ENCODE results near the gene CLCN7. TPM values are rescaled to one million over a fixed set of nuclear protein-coding genes. Genes with fewer than 3 reads are reported as not detected.

Gene CLCN7
- polyA plus RNA-seq, 3 donors = 37.4 to 249 (median 56.5) TPM

DNA sequence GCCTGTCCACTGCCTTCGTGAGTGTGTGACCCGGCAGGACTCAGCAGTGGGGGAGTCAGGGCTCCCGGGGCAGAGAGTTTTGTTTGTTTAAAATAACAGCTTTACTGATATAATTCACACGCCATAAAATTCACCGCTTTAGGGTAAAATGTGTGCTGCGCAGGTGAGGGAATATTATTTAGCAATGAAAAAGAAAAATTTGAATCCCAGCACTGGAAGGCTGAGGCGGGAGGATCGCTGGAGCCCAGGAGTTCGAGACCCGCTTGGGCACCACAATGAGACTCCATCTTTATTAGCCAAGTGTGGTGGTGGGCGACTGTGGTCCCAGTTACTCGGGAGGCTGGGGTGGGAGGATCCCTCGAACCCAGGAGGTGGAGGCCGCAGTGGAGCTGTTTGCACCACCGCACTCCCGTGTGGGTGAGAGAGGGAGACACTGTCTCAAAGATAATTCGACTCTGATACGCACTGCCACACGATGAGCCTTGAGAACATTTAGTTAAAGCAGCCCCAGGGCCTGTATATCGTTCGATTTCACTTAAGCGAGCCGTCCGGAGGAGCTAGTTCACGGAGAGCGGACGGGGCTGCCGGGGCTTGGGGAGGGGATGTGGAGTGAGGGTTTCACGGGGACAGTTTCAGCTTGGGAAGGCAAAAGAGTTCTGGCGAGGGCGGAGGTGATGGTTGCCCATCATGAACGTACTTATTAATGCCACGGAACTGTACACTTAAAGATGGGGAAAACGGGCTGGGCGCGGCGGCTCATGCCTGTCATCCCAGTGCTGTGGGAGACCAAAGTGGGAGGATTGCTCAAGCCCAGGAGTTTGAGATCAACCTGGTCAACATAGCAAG, 28.5 kb upstream of the CLCN7 start:
- peaks cover 65 to 81% of the 10 kb centered on the region in 2 donors for H3K36me3 ChIP-seq (replicated peaks in 1 of 2; ENCODE audit: control insufficient read depth in 1 of 2, insufficient read depth in 2 of 2, low read length in 2 of 2)
- no peaks in the 10 kb centered on the region for H3K79me2 ChIP-seq (ENCODE audit: insufficient read depth, low read length)
- H3K9me3 Mint-ChIP-seq = peaks cover 0 to 4% (median 0%) of the 10 kb centered on the region in 7 donors
- intact Hi-C loops (cut with micrococcal nuclease) = loop anchor here in 1 of 2 donors (10.0 kb wide), 1 partner anchor 49 kb away; no protein-coding TSS in a partner anchor
- H3K27ac ChIP-seq (ENCODE audit: low read depth in 1 of 2, low read length in 2 of 2) = no peak overlapping the region
- no peaks in the 10 kb centered on the region for H3K4me1 Mint-ChIP-seq
- H3K4me3 Mint-ChIP-seq = no peak overlapping the region
- no peaks in the 10 kb centered on the region for H3K9me3 ChIP-seq (replicated peaks in 1 of 2; ENCODE audit: control insufficient read depth in 1 of 2, insufficient read depth in 1 of 2, low read length in 2 of 2)
- whole genome bisulfite sequencing (ENCODE audit: insufficient coverage) = 96% methylated on average over 33 of the region's 37 CpGs
- no peak overlapping the region for H3K4me2 ChIP-seq (replicated peaks; ENCODE audit: extremely low read depth, low read length, poor library complexity, severe bottlenecking)
- no peak for DNase-seq
- no peaks in the 10 kb centered on the region for H3K4me1 ChIP-seq (ENCODE audit: control insufficient read depth in 1 of 2, insufficient read depth in 2 of 2, low read length in 2 of 2)
- H3K27me3 ChIP-seq (ENCODE audit: control insufficient read depth in 2 of 2, insufficient read depth in 2 of 2, low read length in 2 of 2) = no peaks in the 10 kb centered on the region
- no peak overlapping the region for H3K27ac Mint-ChIP-seq
- H3K27me3 Mint-ChIP-seq (ENCODE audit: low read depth in 3 of 3) = no peaks in the 10 kb centered on the region
- peaks cover 41 to 68% of the 10 kb centered on the region in 2 donors for H3K36me3 Mint-ChIP-seq
- no peak overlapping the region for H3K4me3 ChIP-seq (replicated peaks in 1 of 3; ENCODE audit: low read depth in 2 of 3, low read length in 3 of 3)
- no peak overlapping the region for H2AFZ ChIP-seq (ENCODE audit: insufficient read depth, low read depth, low read length, poor library complexity, severe bottlenecking)
- H4K20me1 ChIP-seq (ENCODE audit: insufficient read depth, low read length) = no peaks in the 10 kb centered on the region
- H3K9ac ChIP-seq (ENCODE audit: insufficient read depth, low read length, poor library complexity, severe bottlenecking) = no peak overlapping the region
- TF ChIP-seq, protein P1, sequence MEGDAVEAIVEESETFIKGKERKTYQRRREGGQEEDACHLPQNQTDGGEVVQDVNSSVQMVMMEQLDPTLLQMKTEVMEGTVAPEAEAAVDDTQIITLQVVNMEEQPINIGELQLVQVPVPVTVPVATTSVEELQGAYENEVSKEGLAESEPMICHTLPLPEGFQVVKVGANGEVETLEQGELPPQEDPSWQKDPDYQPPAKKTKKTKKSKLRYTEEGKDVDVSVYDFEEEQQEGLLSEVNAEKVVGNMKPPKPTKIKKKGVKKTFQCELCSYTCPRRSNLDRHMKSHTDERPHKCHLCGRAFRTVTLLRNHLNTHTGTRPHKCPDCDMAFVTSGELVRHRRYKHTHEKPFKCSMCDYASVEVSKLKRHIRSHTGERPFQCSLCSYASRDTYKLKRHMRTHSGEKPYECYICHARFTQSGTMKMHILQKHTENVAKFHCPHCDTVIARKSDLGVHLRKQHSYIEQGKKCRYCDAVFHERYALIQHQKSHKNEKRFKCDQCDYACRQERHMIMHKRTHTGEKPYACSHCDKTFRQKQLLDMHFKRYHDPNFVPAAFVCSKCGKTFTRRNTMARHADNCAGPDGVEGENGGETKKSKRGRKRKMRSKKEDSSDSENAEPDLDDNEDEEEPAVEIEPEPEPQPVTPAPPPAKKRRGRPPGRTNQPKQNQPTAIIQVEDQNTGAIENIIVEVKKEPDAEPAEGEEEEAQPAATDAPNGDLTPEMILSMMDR (IDR thresholded peaks at IDR 0.05) = no peak

DNA sequence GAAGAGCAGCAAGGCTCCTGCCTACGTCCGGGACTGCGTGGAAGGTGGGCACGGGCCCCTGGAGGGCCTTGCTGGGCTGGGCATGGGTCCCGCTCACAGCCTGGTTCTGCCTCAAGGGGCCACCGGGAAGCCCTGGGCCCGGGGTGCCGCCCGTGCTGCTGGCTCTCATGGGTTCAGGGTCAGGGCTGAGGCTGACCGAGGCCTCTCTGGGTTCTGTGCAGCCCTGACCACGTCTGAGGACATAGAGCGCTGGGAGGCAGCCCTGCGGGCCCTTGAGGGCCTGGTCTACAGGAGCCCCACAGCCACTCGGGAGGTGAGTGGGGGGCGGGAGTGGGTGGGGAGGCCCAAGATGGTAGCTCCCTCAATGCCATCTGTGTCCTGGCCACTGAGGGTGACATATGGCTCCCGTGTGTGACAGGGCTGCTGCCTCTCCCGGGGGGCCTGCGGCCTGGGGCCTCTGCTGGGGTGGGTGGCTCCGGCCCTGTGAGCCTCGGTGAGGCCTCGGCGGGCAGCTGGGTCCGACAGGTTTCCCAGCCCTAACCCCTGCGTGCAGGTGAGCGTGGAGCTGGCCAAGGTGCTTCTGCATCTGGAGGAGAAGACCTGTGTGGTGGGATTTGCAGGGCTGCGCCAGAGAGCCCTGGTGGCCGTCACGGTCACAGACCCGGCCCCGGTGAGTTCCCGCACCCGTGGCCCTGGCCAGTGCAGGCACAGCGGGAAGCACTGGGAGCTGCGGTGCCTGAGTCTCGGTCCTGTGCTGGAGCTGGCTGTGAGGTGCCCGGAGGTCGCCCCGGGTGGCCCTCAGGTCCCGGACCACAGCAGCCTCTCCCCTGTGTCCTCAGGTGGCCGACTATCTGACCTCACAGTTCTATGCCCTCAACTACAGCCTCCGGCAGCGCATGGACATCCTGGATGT, 27.5 kb upstream of the CLCN7 start:
- H3K27me3 ChIP-seq (ENCODE audit: control insufficient read depth in 2 of 2, insufficient read depth in 2 of 2, low read length in 2 of 2) = no peaks in the 10 kb centered on the region
- no peaks in the 10 kb centered on the region for H3K79me2 ChIP-seq (ENCODE audit: insufficient read depth, low read length)
- Mint-ChIP-seq H3K27ac (peak overlapping the region in 1 of 7 donors; percentile 18), H3K4me1 (no peaks in the 10 kb centered on the region), H3K36me3 (peaks cover 43 to 71% of the 10 kb centered on the region in 2 donors), H3K9me3 (peaks cover 0 to 4% (median 0%) of the 10 kb centered on the region in 7 donors), H3K4me3 (no peak overlapping the region), H3K27me3 (ENCODE audit: low read depth in 3 of 3) (no peaks in the 10 kb centered on the region)
- intact Hi-C loops (cut with micrococcal nuclease) = loop anchor here in 1 of 2 donors (10.0 kb wide), 1 partner anchor 48 kb away; no protein-coding TSS in a partner anchor
- H2AFZ ChIP-seq (ENCODE audit: insufficient read depth, low read depth, low read length, poor library complexity, severe bottlenecking) = no peak overlapping the region
- 96% methylated on average over 40 of the region's 42 CpGs for WGBS (ENCODE audit: insufficient coverage)
- no peak overlapping the region for H3K4me2 ChIP-seq (replicated peaks; ENCODE audit: extremely low read depth, low read length, poor library complexity, severe bottlenecking)
- no peak for DNase-seq
- H4K20me1 ChIP-seq (ENCODE audit: insufficient read depth, low read length) = no peaks in the 10 kb centered on the region
- no peaks in the 10 kb centered on the region for H3K9me3 ChIP-seq (replicated peaks in 1 of 2; ENCODE audit: control insufficient read depth in 1 of 2, insufficient read depth in 1 of 2, low read length in 2 of 2)
- TF ChIP-seq, protein P1 (IDR thresholded peaks at IDR 0.05) = no peak
- H3K9ac ChIP-seq (ENCODE audit: insufficient read depth, low read length, poor library complexity, severe bottlenecking) = no peak overlapping the region
- H3K4me3 ChIP-seq (replicated peaks in 1 of 3; ENCODE audit: low read depth in 2 of 3, low read length in 3 of 3) = no peak overlapping the region
- H3K4me1 ChIP-seq (ENCODE audit: control insufficient read depth in 1 of 2, insufficient read depth in 2 of 2, low read length in 2 of 2) = no peaks in the 10 kb centered on the region
- H3K27ac ChIP-seq (ENCODE audit: low read depth in 1 of 2, low read length in 2 of 2) = no peak overlapping the region
- H3K36me3 ChIP-seq (replicated peaks in 1 of 2; ENCODE audit: control insufficient read depth in 1 of 2, insufficient read depth in 2 of 2, low read length in 2 of 2) = peaks cover 70 to 85% of the 10 kb centered on the region in 2 donors

Measured in CD14-positive monocyte (primary cell).